NCI-H510A treated with DMSO at 0.1 percent for 48 hours (cell line): ENCODE results near the gene IGSF9B.

Experiments
- DNase-seq: peaks from one replicate; lab custom pipeline; 2025; lab: John Stamatoyannopoulos, UW

The IGSF9B gene

DNA sequence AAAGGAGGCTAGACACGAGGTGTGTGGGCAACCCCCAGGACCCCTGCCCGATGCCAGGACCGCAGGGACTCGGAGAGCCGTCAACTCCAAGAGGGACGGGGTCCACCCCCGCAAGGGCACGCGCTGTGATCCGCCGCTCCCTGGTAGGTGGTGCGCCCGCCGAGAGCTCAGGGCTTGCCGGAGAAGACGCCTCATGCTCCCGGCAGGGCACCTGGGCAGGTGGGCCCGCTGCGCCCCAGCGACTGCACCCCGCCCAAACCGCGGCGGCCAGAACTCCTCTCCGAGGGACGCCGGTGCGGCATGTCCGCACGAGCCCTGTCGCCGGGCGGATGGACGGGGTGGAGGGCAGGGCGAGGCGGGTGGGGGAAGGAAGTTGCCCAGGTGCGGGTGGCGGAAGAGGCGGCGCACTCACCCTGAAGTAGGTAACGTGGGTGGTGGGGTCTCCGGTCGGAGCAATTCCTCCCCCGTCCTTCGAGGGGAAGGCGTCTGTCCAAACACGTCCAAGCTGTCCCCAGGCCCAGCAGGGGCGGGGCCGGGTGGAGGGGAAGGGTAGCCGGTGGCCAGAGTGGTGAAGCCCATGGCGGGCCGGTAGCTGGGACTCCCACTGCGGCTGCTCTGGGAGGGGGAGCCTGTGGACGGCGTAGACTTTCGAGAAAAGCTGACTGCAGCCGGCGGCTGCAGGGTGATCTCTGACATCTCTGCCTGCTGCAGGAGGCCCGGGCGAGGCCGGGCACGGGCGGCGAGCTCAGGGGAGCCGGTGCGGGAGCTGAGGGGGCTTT is 37.2 kb downstream of the IGSF9B start:
- DNase-seq, result no peak

DNA sequence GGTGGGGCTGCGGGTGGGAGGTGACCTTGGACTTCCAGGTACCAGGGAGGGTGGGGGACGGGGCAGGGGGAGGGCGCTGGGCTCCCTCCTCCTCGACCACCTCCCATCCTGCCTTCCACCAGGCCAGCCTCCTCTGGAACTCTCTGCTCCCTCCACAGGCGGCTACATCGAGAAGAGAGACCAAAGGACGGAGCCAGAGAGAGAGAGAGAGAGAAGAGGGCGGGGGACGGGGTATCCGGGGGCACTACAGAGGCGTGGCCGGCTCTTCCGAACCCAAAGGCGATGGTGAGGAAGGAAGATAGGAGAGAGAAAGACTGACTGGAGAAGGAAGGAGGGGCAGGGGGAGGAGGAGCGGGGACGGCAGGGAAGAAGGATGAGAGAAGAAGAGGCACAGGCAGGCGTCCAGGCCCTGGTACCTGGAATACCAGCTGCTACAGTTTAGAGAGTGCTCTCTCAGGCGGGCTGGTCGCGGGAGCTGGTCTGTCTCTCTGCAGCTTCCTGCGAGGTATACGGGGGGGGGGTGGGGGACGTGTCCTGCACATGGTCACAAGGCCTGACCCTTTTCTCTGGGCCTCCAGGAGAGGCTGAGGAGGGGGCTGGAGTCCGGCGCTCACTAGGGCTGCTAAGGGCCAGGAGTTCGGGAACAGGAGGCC is 38.0 kb downstream of the IGSF9B start:
- no peak for DNase-seq

DNA sequence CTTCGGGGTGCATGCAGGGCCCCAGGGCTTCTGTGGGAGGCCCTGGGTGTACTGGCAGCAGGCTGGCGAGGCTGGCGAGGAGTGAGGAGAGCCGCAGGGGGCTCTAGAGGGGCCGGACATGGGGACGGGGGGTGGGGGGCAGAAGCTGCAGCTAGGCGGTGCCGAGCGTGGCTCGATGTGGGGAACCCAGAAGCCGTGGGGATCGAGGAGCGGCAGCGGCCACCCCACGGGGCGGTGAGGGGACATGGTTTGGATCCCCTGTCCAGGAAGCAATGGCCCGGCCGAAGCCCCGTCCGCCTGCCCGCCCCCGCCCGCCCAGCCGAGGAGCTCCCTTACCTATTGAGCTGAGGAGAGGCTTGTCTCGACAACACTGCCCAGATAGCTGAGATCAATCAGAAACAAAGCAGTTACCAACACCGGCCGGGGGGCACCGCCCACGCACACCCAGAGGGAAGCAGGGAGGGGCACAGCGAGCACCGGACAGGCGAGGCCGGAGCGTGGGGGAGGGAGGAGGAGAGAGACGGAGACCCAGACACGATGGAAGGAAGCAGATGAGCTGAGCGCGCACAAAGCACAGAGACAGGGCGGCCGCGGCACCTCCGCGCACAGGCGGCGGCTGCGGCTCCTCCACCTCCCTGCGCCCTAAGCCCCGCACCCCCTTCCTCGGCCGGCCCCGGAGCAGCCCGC is 38.7 kb downstream of the IGSF9B start:
- no peak for DNase-seq

DNA sequence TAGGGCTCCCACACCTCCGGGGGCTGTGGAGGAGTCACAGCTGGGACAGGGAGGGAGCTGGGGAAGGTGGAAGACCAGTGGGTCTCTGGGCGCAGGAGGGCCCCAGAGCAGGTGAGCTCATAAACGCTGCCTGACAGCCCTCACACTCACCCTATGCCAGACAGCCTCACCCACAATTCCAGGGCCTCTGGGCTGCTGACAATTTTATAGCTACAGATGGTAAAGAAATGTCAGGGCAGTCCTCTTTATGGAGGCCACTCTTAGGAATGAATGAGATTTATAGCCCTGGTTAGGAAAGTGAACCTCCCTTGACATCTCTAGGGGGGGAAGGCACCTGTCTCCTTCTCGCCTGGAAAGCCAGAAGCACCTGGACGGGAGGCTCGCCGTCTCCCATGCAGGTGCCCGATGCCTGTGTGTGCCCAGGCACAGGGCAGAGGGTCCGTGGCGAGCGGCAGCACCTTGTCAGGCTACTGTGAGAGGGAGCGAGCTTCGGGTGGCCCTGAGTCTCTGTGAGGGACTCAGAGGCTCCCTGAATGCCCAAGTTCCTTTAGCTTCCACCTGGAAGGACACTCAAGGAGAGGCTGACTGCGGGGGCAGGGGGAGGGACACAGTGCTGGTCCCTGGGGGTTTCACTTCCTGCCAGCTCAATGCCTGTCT is 39.9 kb downstream of the IGSF9B start:
- no peak for DNase-seq

DNA sequence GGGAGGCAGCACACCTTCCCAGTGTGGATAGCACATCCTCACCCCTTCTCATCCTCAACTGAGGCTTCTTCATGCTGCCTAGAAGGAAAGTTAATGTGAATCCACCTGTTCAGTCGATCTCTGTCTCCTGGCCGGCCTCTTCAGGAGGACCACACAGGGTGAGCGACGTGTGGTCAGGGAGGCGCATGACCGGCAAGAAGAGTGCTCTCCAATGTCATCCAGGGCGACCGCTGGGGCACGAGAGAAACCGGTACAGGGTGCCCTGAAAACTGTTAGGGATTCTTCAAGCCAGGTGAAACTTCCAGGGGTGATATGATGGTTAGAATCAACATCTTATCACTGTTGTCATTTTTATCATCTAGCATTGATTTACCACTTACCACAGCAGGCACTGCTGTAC is 43.0 kb downstream of the IGSF9B start:
- DNase-seq, result no peak

DNA sequence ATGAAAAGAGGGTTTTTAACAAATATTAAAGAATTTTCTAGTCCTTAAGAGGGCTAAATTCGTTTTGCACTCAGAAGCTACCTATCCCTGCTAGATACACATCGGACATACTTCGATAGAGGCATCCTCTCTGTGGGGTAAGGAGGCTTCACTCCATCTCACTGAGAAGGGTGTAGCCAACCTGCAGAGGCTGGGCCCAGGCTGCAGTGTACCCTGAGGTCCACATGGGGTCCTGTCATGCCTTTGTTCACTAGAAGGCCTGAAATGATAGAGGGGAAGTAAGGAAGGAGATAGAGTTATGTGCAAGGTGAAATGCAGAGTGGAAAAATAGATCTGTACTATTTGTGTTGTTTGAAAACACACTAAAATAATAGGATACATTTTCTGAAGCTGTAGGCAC is 45.6 kb downstream of the IGSF9B start:
- no peak for DNase-seq

DNA sequence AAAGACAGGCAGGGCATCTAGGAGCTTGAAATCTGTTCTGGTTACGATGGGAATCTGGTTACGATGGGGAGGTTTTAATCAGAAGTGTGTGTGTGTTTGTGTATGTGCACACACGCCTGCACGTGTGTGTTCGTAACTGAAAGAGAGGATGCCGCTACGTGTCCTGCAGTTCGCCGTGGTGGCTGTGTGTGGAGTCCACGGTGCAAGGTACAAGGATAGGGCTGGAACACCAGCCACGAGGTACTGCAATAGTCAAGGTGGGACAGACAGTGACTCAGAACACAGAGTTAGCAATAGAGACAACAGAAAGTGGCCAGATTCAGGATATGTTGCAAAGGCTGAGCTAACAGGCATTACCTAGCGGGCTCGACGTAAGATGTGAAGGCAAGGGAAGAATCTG is 46.7 kb downstream of the IGSF9B start:
- DNase-seq, result no peak

DNA sequence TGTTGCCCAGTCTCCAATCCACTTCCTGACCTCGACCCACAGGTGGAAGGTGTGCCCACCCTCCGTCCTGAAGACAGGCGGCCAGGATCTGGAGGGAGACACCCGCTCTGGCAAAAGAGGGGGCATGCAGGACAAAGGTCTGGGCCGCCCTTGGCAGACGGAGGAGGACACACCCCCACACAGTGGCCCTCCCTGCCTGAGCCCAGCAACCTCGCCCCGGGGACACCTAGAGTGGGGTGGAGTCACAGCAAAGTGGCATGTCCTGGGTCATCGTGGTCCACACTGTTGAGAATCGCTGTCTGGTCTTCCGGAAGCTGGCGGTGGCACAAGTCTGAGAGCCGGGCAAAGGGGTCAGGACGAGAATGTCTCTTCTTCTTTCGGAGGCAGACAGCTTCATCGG is 47.9 kb downstream of the IGSF9B start:
- no peak for DNase-seq

DNA sequence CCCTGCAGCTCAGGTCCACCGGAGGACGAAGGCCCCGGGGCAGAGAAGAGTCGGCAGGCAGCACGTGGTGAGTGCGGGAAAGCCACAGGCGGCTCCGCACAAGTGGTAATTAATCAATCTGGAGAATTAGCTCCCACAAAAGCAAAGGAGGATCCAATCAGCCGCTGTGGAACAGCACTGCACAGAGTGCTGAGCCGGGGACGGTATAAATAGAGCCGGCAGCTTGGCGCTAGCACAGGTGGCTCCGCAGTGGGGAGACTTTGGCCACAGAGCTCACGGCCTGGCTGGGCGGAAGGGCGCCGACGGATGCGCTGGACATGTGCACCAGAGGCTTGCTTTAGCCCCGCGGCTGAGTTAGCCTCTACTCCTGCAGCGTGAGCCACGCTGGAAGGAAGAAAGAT is 48.9 kb downstream of the IGSF9B start:
- no peak for DNase-seq

DNA sequence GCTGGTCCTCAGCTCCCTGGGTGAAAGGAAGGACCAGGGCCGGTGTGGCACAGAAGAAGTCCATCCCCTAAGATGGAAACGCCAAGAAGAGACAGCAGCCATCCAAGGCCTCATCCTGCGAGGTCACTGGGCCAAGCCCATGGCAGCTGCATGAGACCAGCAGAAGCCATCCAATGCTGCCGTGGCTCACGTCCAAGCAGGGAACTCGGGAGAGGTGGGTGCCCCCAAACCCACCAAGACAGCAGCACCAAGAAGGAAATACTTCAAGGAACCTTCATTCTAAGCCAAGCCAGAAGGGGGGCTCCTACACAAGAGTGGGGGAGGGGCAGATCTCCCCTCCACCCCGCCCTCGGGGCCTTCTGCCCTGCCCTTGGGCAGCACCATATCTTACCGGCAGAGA is 49.6 kb downstream of the IGSF9B start:
- no peak for DNase-seq

DNA sequence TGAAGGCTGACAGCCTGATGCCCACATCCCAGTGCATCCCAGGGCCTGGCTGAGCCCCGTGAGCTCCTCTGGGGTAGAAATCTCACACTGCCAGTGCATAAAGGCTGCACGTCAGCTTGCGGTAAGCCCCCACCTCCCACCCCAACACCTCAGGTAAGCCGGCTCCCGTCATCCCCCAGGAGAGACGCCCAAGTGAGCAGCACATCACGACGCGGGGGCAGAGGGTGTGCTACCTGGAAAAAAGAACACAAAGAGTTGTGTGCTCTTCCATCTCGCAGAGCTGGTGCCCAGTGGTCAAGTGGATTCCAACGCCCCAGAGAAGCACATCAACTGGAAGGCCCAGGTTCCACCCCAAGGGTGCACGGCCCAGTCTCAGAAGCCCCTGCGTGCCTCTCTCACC is 50.0 kb downstream of the IGSF9B start:
- DNase-seq, result no peak

DNA sequence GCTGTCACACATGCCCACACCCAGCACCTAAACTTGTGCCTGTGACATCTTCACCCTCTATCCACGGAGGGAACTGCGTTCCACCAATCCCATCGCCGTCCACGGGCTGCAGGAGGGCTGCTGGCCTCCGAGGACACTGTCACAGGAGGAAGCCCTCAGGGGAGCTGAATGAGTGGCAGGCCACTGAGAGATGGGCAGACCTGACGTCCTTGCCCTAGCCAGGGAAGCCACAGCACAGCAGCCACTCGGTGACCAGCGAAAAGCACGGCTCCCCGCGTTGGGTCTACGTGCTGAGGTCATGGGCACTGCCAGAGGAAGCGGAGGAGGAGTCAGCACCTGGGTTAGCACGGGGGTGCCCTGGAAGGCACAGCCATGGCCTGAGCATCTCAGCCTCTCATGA is 50.5 kb downstream of the IGSF9B start:
- DNase-seq, result no peak

DNA sequence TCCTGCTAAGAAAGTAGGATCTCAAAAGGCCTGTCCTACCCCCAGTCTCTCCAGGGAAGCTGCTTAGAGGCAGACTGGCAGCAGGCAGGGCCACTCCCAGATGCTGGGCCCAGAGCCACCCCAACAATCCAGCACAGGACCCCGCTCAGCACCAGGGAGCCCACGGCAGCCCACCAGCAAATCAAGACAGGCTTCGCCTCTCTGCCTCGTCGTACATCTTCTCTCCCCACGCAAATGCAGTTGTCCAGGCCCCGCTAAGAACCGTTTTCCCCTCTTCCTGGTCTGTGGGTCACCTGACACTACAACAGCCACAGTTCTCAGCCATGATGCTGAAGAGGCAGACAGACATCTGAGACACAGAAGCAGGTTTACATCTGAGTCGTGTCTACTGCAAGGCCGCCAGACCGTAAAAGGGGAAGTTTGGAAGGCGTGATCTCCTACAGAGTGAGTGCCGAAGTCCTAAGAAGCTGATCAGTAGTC is 51.1 kb downstream of the IGSF9B start:
- no peak for DNase-seq

DNA sequence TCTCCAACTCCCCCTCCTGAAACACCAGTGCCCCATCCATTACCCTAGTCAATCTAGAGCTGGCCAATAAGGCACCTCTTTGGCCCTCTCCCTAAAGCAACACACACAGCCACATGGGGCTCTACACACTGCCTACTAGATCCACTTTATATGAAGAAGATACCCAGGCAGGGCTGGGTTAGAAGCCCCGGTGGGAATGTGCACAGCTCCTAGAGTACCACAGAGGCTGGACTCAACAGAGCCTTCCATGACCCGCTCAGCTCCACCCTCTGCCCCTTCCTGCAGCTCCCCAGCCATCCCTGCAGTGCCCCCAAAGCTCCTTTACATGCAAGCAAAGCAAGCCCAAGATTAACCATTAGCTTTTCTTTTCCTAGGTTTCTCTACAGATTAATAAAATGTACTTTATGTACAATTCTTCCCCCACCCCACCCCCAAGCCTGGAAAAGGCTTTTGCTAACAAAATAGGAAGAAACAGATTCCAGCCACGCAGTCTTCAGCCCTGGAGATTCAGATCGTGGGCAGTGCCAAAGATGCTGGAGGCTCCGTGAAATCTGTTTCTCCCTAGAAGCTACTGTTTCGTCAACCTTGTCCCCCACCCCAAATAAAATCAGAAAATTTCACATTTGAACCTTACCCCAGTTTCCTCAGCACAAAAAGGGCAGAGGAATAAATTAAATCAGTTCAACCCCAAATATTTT is 51.8 kb downstream of the IGSF9B start:
- DNase-seq, result no peak

DNA sequence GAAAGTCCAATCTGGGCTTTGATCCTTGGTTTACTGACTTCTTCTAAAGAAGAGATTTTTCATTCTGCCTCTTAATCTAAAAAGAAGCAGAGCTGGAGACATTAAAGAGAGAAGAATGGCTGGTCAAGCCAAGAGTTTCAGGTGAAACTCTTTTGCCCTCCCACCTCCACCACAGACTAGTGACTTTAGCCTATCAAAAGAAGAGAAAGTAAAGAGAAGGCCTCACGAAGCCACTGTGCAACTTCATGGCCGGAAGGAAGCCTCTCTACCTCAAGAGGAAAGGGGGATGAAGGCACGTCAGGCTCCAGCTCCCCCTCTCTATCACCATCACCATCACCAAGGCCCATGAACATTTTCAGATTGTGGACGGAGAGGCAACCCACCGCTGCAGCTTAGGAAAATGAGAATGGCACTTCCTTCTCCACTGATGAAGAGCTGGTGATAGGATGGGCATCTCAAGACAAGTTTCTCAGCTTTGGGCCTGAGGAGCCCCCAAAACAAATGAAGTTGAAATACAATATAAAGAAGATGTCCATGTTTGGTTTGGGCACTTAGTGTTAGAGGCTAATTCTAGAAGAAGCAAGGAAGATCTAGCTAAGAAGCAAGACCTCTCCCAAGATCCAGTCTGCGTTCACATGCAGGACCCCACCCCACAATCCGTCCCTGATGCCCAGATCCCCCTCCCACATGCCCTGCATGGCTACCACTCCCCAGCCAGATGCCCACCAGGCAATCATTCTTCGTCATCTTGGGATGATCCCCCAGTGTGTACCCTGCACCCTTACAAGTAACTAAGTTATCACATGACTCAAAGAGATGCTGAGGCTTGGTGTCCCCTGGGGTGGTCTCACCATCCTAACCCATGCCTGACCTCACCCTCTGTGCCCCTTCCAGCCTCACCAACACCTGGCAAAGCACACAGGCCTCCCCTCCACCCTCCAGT is 52.6 kb downstream of the IGSF9B start:
- no peak for DNase-seq

DNA sequence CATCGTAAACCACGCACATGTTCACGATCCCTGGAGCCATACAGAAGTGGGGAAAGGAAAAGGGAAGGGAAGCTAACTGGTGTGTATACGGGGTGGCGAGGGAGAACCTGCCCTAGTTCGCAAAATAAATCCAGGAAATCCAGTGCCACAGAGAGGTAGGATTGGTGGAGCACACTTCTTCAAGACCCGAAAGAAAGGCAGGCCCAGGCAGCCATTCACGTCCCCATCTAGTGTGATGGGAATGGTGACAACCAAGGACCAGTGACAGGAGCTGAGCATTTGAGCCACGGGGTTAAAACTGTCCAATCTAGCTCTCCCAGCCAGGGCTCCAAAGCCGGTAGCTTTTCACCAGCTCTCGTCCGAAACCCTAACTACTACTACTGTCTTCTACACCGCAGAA is 53.7 kb downstream of the IGSF9B start:
- DNase-seq, result no peak

DNA sequence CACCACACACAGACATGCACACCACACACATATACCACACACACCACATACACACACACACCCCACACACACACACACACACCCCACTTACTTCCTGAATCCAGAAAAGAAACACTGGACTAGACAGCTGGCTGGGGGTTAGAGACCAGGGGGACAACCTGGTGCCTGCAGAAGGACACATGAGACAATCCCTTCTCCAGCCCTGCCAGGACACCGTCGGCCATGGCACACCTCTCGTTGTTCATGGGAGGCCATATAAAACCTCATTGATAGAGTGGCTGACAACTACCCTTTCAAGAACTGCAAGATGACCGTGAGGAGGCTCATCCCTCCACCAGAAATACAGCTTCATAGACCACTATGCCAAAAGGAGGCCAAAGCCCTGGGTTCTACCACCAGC is 54.3 kb downstream of the IGSF9B start:
- DNase-seq, result no peak

DNA sequence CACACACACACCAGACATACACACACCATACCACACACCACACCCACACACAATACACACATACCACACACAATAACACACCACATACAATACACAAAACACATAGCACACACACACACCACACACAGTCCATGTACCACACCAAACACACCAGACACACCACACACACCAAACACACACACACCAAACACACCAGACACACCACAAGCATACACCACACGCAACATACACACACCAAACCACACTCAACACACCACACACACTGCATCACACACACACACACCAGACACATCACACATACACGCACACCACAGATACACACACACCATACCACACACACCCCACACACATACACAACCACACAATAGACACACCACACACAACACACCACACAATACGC is 54.8 kb downstream of the IGSF9B start:
- no peak for DNase-seq

DNA sequence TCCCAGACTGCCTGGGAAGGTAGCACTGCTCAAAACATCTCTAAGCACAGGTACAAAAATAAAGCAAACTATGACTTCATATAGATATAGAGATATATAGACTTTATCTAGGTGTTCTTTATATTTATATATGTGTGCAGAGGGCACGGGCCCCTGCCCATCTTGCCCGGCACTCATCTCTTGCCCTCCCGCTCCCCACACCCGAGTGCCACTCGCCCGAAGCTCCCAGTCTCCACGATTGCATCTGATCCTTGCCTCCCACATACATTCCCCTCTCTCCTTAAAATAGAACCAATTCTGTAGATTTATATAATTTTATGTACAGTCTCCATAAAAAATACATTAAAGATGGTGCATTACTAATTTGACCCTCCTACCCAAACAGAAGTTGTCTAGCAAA is 55.5 kb downstream of the IGSF9B start:
- DNase-seq, result no peak

DNA sequence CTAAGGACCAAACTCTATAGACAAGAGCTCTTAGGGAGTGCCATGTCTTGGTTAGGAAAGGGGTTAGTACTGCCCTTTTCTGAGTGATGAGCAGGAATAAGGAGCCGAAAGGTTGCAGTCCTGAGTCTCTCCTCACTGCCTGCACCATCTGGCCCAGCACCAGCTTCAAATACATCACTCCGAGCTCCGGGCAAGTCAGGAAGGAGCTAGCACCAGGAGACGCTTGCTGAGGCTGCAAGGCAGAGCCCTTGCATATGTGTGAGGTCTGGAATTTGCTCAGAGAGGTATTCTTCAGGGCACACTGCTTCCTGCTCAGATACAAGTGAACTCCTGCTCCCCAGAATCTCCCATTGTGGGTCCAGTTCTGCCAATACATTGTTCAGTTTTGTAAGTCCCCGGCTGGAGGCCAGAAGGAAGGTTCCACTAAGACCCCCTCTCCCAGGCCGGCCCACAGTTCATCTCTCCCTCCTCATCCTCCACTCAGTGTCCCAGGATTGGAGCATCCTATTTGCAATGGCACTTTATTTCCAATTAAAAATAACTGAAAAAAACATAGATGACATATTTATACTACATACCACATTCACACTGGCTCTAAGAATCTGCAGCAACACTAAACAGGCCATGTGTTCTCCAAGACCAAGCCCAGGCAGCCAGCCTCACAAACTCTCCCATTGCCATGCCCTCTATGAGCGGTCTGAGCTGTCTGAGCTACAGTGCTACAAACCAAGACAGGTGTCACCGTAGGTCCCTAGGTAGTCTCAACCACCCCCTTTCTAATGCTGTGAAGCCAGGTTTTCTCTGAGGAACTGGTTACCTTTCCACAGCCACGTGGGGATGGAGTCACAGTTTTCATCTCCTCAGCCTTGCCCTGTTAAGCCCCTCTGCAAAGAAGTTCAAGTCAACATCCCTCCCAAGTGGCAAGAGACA is 56.3 kb downstream of the IGSF9B start:
- DNase-seq, result no peak
